Measurements from ENCODE around the gene MNDA.
"Not testable (repeated sequence)": the region's sequence is repeated elsewhere in the genome, so short reads cannot be mapped to it uniquely, and the experiment has no call there.

MNDA gene

DNA sequence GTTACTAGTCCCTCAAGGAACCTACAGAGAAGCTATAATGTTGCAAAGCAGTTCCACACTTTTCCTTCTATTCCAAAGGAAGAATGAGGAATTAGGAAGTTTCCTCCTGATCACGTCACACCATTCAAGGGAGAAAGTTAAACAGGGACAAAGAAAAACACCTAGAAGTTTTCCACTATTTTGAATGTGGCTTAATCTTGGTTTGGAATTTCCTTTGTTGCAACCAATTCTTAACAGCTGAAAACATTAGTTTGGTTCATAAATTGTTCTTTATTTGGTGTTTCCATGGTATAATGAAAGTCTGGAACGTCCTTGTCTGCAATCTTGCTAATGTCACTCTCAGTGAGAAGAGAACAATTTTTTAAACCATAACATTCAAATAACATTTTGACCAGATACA lies 8.4 kb downstream of the MNDA start:
- DNase-seq = no peak

DNA sequence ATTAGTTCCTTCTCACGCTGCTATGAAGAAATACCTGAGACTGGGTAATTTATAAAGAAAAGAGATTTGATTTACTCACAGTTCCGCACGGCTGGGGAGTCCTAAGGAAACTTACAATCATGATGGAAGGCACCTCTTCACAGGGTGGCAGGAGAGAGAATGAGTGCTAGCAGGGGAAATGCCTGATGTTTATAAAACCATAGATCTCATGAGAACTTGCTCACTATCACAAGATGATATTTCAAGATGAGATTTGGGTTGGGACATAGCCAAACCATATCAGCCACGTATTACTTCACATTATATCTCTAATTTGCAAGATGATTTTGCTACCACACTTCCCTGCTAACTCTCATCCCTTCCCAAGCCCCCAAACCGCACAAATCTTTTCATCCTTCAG lies 9.1 kb downstream of the MNDA start:
- no peak for DNase-seq

DNA sequence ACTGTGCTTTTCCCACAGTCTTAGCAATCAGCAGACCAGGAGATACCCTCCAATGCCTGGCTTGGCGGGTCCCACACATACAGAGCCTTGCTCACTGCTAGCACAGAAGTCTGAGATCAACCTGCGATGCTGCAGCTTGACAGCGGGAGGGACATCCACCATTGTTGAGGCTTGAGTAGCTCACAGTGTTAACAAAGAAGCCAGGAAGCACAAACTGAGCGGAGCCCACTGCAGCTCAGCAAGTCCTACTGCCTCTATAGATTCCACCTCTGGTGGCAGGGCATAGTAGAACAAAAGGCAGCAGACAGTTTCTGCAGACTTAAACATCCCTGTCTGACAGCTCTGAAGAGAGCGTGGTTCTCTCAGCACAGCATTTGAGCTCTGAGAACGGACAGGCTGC lies 33.4 kb downstream of the MNDA start:
- no peak for DNase-seq

DNA sequence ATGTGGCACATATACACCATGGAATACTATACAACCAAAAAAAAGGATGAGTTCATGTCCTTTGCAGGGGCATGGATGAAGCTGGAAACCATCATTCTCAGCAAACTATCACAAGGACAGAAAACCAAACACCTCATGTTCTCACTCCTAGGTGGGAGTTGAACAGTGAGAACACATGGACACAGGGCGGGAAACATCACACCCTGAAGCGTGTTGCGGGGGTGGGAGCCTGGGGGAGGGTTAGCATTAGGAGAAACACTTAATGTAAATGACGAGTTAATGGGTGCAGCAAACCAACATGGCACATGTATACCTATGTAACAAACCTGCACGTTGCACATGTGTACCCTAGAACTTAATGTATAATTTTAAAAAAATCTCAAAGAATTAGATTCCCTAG lies 39.3 kb downstream of the MNDA start:
- not testable (repeated sequence) for DNase-seq

DNA sequence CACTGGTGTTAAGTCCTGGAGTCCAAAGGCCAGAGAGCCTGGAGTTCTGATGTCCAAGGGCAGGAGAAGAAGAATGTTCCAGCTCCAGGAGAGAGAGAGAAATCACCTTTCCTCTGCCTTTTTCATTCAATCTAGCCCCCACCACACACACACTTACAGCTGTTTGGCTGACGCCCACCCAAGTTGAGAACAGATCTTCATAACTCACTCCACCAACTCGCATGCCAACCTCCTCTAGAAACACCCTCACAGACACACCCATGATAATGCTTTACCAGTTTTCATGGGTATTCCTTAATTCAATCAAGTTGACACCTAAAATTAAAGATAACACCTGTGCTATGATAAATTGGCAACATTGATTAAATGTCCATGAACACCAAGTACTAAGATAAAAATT lies 42.0 kb downstream of the MNDA start:
- DNase-seq = no peak

DNA sequence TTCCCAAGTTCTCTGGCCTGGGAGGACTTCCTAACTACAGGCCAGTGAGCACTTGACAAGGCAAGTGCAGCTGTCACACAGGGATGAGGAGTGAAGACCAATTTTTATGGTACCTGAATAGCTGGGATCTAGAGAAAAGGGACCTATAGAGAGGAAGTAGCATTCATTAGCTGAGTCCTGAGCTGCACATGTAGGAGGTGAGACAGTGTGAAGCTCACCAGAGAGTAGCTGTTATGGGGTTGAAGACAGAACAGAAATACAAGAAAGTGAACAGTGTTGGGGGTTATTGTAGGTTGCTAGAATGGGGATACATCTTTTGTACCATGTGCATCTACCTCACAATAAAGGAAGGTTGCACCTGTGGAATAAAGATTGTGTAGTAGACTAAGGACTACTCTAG lies 62.5 kb downstream of the MNDA start:
- DNase-seq = no peak

DNA sequence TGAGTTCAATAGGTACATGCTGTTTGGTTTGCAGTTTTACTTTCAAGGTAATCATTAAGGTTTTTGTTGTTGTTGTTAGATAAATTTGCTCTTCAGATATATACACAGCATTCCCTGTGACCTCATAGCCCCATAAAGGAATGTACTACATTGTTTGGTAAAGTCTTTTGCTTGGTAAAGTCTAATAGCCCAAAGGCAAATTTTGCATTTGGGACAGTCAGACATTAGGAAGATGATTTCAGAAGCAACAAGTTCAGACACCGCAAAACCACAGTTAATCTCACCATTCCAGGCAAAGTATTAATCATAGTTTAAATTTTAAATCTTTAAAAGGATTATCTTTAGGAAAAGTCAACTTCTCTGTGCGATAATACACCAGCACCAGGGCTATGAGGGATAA lies 67.6 kb downstream of the MNDA start:
- no peak for DNase-seq

Measured in activated CD4-positive, alpha-beta T cell treated with anti-CD3 and anti-CD28 coated beads, Interleukin-2, amount 50 U/mL, for 4 hours (primary cell).